Measurements from ENCODE around the gene PGAP1. TPM values are rescaled to one million over a fixed set of nuclear protein-coding genes. Genes with fewer than 3 reads are reported as not detected.

The PGAP1 gene
- total and polyA plus RNA-seq, 9 of the 15 experiments (the other 6 are each of a cell fraction or from before 2014, with no cell fraction given) = 0.08 to 0.73 (median 0.52) TPM

DNA sequence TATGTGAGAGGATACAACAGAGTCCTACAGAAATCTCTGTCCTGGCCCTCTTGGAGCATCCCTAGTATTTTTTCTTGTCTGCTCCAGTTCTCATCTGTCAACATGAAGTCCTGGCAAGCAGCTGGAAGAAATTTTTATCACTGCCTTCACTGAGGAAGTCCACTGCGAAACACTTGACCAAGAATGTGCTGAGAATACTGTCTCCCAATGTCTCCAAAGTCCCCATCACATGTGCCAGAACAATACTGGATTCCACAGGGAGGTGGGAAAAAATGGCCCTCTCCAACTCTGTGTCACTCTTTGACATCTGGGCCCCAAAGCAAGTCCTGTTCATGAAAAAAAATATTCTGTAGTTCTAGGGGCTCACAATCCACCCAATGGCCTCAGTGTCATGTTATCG lies 32.8 kb upstream of the PGAP1 start (continued):
- TF ChIP-seq, protein P1, sequence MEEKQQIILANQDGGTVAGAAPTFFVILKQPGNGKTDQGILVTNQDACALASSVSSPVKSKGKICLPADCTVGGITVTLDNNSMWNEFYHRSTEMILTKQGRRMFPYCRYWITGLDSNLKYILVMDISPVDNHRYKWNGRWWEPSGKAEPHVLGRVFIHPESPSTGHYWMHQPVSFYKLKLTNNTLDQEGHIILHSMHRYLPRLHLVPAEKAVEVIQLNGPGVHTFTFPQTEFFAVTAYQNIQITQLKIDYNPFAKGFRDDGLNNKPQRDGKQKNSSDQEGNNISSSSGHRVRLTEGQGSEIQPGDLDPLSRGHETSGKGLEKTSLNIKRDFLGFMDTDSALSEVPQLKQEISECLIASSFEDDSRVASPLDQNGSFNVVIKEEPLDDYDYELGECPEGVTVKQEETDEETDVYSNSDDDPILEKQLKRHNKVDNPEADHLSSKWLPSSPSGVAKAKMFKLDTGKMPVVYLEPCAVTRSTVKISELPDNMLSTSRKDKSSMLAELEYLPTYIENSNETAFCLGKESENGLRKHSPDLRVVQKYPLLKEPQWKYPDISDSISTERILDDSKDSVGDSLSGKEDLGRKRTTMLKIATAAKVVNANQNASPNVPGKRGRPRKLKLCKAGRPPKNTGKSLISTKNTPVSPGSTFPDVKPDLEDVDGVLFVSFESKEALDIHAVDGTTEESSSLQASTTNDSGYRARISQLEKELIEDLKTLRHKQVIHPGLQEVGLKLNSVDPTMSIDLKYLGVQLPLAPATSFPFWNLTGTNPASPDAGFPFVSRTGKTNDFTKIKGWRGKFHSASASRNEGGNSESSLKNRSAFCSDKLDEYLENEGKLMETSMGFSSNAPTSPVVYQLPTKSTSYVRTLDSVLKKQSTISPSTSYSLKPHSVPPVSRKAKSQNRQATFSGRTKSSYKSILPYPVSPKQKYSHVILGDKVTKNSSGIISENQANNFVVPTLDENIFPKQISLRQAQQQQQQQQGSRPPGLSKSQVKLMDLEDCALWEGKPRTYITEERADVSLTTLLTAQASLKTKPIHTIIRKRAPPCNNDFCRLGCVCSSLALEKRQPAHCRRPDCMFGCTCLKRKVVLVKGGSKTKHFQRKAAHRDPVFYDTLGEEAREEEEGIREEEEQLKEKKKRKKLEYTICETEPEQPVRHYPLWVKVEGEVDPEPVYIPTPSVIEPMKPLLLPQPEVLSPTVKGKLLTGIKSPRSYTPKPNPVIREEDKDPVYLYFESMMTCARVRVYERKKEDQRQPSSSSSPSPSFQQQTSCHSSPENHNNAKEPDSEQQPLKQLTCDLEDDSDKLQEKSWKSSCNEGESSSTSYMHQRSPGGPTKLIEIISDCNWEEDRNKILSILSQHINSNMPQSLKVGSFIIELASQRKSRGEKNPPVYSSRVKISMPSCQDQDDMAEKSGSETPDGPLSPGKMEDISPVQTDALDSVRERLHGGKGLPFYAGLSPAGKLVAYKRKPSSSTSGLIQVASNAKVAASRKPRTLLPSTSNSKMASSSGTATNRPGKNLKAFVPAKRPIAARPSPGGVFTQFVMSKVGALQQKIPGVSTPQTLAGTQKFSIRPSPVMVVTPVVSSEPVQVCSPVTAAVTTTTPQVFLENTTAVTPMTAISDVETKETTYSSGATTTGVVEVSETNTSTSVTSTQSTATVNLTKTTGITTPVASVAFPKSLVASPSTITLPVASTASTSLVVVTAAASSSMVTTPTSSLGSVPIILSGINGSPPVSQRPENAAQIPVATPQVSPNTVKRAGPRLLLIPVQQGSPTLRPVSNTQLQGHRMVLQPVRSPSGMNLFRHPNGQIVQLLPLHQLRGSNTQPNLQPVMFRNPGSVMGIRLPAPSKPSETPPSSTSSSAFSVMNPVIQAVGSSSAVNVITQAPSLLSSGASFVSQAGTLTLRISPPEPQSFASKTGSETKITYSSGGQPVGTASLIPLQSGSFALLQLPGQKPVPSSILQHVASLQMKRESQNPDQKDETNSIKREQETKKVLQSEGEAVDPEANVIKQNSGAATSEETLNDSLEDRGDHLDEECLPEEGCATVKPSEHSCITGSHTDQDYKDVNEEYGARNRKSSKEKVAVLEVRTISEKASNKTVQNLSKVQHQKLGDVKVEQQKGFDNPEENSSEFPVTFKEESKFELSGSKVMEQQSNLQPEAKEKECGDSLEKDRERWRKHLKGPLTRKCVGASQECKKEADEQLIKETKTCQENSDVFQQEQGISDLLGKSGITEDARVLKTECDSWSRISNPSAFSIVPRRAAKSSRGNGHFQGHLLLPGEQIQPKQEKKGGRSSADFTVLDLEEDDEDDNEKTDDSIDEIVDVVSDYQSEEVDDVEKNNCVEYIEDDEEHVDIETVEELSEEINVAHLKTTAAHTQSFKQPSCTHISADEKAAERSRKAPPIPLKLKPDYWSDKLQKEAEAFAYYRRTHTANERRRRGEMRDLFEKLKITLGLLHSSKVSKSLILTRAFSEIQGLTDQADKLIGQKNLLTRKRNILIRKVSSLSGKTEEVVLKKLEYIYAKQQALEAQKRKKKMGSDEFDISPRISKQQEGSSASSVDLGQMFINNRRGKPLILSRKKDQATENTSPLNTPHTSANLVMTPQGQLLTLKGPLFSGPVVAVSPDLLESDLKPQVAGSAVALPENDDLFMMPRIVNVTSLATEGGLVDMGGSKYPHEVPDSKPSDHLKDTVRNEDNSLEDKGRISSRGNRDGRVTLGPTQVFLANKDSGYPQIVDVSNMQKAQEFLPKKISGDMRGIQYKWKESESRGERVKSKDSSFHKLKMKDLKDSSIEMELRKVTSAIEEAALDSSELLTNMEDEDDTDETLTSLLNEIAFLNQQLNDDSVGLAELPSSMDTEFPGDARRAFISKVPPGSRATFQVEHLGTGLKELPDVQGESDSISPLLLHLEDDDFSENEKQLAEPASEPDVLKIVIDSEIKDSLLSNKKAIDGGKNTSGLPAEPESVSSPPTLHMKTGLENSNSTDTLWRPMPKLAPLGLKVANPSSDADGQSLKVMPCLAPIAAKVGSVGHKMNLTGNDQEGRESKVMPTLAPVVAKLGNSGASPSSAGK (IDR thresholded peaks at IDR 0.05) = no peak
- TF ChIP-seq ZNF347 (CRISPR knock-in tag; IDR thresholded peaks at IDR 0.05; ENCODE audit: low read depth) = no peak
- TF ChIP-seq HIVEP1 (CRISPR knock-in tag; IDR thresholded peaks at IDR 0.05) = no peak
